GM11168 (cell line): ENCODE data around the gene RARA.
"Not testable (repeated sequence)": the region's sequence is repeated elsewhere in the genome, so short reads cannot be mapped to it uniquely, and the experiment has no call there.

Experiments used
- in situ Hi-C: fragments of 300-500 bp; cut with MboI; formaldehyde crosslinking; loops from one replicate; pipeline ENCODE4 v1.12.0; 2022; ENCODE audit warnings: low sequenced_read_pairs; ENCODE audit not compliant: unreplicated experiment

The RARA gene

DNA sequence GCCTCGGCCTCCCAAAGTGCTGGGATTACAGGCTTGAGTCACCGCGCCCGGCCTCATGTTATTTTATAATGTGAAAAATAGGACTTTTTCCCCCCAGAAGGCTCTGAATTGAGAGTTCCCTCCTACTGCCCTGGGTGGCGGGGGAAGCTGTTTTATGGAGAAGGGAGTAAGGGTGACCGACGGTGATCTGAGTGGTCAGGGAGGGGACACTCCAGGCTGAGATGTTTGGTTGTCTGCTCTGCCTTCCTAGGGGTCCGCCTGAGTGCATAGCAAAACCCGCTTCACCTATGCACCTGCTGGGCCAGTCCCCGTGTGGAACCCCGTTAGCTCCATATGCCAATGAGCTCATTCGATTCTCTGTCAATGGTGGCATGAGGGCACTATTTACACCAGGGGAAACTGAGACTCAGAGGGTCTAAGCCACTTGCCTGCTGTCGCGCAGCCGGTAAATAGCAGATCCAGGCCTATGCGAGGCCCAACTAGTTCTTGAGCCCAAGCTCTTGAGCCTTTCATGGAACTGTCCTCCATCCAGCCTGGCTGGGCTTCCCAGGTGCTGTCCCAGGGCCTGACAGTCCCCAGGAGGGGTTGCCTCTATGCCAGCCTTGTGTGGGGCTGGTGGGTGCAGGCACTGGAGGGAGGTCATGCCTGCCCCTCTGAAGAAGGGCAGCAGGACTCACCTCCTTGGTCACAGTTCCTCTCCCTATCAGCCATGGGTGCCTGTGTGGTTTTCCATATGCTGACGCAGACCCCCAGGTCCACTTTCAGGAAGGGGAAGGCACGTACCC is 57.3 kb downstream of the RARA start:
- in situ Hi-C loops = loop anchor here (10.0 kb wide), 1 partner anchor 169 kb away; no protein-coding TSS in a partner anchor

DNA sequence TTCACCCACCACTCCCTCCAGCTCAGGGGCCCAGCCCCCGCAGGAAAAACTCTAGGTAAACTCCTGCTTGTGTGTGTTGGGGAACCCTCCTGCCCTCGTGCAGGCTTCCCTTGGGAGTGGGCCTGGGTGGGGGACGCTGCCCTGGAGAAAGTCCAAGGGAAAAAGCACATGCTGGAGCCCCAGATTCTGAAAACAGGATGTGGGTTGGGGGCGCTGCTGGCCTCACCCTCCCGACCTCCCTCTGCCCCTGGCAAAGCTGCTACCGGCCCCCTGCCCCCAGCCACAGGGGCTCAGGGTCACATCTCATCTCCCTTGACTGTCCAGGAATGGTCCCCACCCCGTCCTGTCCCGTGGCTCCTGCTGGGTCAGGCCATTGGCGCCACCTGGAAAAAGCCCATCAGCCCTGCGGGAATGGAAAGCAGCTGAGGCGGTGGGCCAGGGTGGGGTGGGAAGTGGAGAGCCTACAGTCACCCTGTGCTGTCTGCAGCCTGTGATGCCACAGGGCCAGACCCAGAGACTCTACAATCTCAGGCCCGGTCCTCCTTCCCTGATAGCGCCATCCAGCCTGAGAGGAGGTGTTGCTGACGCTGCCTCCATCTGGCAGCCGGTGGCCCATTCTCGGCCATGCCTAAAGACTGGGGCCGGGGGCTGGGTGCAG is 58.0 kb downstream of the RARA start:
- in situ Hi-C loops = loop anchor here (10.0 kb wide), 1 partner anchor 168 kb away; no protein-coding TSS in a partner anchor

DNA sequence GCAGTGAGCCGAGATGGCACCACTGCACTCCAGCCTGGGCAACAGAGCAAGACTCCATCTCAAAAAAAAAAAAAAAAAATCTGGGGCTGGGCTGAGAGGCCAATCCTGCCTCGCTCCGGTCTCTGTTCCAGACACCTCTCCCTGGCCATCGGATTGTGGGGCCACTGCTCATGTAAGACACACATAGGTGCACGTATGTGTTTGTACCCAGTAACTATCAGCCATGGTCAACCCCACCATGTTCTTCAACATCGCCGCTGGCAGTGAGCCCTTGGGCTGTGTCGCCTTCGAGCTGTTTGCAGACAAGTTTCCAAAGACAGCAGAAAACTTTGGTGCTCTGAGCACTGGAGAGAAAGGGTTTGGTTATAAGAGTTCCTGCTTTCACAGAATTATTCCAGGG is 58.7 kb downstream of the RARA start:
- in situ Hi-C loops = loop anchor here (10.0 kb wide), 1 partner anchor 167 kb away; no protein-coding TSS in a partner anchor

DNA sequence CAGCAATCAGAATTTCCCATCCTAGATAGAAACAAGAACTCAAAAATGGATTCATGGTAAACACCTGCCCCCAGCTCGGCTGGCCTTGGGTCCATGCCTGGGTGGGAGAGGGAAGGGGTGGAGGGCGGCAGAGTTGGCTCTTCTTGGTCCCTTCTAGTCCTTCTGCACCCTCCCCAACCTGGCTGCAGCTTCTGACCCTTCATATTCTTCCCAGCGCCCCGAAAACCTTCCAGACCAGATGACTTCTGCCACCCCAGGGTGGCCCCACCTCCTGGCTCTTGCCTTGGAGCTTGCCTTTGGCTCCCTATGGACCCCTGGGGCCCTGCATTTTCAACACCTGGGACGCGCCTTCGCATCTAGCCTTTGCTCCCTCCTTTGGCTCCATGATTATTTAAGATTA is 60.9 kb downstream of the RARA start:
- in situ Hi-C loops = loop anchor here (10.0 kb wide), 1 partner anchor 165 kb away; no protein-coding TSS in a partner anchor

DNA sequence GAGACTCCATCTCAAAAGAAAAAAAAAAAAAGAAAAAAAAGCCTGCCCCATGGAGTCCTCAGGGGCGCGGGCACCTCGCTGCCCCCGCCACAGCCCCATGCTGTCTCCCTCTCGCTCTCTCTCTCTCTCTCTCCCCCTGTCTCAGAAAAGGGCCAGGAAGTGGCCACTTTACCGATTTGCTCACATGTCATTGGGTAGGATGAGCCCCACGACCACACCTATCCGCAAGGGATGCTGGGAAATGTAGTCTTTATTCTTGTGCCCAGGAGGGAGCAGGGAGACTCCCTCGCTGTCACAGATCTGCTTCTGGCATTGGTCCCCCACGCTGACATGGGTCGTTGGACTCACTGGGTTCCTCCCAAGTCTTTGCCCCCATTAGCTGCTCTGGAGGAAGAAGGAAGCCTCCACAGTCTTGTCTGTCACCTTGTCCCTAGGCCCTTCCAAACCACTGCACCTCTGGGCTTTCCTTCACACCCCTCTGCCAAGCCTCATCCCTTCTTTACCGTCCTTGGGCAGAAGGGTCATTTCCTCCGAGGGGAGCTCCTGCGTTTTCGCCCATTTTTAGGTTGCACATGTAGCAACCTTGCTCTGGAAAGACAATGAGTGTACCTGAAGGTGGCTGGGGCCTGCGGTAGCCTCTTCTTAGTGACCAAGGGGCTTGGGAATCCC is 62.4 kb downstream of the RARA start:
- in situ Hi-C loops = no loop called here

DNA sequence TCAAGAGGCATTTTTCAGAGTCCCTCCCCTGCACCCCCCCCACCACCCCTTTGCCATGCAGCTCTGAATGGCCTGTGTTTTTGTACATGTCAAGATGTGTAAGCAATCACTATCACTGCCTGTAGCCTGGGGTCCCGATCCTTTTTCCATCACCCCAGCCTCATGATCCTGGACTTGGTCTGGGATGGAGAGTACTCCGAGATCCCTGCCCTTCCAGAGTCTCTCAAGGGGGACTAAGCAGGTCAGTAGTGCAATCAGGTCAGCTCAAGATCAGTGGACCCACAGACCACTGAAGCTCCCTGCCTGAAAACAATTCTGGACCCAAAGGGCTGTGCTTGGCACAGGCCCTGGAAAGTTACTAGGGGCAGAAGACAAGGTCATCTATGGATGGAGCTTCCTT is 63.1 kb downstream of the RARA start:
- in situ Hi-C loops = no loop called here

DNA sequence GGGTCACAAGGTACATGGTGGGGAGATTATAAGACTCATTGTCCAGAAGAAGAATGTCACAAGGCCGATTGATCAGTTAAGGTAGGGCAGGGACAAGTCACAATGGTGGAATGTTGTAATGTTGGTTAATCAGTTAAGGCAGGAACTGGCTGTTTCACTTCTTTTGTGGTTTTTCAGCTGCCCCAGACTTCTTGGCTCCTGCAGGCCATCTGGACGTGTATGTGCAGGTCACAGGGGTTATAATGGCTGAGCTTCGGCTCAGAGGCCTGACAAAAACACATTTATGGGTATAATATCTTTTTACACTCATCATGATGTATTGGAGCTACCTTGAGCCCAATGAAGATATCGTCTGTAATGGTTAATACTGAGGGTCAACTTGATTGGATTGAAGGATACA is 63.7 kb downstream of the RARA start:
- in situ Hi-C loops = not testable (repeated sequence)

DNA sequence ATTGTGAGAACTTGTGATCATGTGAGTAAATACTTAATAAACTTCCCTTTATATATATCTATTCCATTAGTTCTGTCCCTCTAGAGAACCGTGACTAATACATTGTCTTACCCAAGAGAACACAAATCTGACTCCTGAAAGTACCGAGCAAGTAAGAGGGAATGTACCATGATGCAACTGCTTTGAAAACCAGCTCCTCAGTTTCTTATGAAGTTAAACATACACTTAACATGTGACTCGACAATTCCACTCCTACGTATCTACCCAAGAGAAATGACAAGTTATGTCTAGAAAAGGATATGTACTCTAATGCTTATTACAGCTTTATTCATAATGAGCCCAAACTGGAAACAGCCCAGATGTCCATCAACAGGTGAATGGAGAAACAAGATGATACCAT is 64.3 kb downstream of the RARA start:
- in situ Hi-C loops = no loop called here

DNA sequence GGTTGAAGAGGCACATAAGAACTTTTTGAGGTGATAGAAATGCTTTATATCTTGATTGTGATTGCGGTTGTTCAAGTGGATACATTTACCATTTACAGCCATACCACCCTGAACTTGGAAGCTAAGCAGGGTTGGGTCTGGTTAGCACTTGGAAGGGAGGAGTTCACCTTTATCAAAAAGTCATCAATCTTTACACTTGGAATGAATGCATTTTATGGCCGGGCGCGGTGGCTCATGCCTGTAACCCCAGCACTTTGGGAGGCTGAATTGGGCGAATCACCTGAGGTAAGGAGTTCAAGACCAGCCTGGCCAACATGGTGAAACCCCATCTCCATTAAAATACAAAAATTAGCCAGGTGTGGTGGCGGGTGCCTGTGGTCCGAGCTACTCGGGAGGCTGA is 65.0 kb downstream of the RARA start:
- in situ Hi-C loops = no loop called here

DNA sequence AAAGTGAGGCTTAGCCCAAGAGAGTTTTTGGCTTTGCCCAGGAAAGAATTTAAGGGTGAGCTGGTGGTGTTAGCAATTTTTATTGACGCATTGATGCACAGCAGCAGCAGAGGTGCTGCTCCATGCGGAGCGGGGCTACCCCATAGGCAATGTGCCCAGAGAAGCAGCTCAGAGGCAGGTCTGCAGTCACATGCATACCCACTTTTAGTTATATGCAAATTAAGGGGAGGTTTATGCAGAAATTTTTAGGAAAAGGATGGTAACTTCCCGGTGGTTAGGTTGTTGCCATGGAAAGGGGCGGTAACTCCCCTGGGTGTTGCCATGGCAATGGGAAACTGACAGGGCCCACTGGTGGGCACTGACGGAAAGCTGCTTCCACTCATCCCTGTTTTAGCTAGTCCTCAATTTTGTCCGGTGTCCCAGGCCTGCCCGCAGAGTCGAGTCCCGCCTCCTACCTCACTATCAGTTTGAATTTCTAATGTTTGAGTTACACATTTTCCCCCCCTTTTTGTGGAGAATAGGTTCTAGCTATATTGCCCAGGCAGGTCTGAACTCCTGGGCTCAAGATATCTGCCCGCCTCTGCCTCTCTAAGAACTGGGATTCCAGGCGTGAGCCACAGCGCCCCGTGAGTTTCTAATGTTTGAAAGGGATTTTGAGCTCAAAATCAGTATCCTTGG is 66.0 kb downstream of the RARA start:
- in situ Hi-C loops = no loop called here

DNA sequence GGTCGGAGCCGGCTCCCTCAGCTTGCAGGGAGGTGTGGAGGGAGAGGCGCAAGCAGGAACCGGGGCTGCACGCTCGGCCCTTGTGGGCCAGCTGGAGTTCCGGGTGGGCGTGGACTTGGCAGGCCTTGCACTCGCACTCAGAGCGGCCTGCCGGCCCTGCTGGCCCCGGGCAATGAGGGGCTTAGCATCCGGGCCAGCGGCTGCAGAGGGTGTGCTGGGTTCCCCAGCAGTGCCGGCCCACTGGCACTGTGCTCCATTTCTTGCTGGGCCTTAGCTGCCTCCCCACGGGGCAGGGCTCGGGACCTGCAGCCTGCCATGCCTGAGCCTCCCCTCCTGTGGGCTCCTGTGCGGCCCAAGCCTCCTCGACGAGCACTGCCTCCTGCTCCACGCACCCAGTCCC is 66.8 kb downstream of the RARA start:
- in situ Hi-C loops = not testable (repeated sequence)

DNA sequence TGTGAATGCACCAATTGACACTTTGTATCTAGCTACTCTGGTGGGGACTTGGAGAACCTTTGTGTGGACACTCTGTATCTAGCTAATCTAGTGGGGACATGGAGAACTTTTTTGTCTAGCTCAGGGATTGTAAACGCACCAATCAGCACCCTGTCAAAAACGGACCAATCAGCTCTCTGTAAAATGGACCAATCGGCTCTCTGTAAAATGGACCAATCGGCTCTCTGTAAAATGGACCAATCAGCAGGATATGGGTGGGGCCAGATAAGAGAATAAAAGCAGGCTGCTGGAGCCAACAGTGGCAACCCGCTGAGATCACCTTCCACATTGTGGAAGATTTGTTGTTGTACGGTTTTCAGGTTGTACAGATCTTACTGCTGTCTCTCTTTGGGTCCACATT is 67.6 kb downstream of the RARA start:
- in situ Hi-C loops = not testable (repeated sequence)

DNA sequence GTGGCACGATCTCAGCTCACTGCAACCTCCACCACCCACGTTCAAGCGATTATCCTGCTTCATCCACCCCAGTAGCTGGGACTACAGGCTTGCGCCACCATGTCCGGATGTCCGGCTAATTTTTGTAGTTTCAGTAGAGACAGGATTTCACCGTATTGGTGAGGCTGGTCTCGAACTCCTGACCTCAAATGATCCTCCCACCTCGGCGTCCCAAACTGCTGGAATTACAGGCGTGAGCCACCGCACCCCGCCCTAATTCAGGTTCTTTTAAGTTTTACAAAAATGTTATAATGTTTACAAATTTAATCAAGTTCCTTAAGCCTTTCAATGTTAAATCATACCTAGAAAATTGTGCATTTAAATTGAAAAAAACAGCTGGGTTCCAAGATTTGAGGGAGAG is 68.9 kb downstream of the RARA start:
- in situ Hi-C loops = no loop called here

DNA sequence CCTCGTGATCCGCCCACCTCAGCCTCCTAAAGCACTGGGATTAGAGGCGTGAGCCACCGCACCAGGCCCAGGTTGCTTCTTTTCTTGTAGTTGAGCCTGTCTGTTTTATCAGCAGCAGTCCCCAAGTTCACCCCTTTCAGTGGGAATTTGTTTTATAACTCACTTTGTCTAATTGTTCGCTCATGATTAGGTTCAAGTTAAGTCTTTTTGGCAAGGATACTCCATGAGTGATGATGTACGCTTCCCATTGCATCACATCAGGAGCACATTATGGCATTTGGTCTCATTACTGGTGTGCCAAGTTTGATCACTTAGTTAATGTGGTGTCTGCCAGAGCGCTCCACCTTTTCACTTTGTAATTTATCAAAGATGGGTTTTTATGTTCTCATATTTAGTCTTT is 70.0 kb downstream of the RARA start:
- in situ Hi-C loops = no loop called here

DNA sequence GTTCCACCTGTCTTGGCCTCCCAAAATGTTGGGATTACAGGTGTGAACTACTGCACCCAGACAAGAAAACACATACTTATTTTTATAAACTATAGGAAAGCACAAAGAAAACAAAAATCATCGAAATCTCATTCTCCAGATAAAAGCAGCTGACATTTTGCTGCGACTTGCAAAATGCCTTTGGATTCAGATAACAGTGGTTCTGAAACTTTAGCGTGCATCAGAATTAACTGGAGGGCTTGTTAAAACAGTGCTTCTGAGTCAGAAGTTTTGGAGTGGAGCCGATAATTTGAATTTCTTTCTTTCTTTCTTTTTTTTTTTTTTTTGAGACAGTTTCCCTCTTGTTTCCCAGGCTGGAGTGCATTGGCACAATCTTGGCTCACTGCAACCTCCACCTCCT is 73.3 kb downstream of the RARA start:
- in situ Hi-C loops = no loop called here

DNA sequence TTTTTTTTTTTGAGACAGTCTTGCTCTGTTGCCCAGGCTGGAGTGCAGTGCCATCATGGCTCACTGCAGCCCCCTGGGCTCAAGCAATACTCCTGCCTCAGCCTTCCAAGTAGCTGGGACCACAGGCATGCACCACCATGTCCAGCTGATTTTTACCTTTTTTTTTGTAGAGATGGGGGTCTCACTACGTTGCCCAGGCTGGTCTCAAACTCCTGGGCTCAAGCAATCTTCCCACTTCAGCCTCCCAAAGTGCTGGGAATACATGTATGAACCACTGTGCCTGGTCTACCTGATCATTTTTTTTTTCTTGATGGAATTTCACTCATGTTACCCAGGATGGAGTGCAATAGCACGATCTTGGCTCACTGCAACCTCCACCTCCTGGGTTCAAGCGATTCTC is 77.6 kb downstream of the RARA start:
- in situ Hi-C loops = not testable (repeated sequence)

DNA sequence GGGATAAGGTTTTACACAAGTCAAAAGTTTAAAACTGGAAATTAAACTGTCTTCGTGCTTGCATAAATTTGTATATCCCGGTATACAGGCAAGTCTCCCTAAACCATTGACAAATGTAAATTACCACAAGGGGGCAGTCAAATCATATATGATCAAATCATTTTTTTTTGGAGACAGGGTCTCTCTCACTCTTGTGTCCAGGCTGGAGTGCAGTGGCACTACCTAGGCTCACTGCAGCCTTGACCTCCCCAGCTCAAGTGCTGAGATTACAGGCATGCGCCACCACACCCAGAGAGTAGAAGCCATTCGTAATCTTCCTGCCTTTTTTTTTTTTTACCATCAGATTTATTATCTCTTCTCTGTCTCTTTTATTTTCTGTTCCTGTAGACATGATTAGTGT is 90.2 kb downstream of the RARA start:
- in situ Hi-C loops = no loop called here

DNA sequence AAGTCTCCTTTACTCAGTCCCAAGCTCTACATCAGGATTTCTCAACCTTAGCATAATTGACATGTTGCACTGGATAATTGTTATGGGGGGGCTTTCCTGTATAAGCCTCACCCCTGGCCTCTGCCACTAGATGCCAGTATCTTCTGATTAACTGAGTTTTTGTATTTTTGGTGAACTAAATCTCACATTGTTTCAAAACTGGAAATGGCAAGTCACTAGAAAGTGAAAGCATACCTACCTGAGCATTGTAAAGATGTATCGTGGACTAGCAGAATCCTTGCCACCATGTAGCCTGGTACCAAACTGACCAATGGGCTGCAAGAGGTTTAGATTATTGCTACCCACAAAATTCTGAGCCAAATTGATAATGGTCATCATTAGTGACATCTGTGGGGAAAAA is 93.7 kb downstream of the RARA start:
- in situ Hi-C loops = no loop called here

DNA sequence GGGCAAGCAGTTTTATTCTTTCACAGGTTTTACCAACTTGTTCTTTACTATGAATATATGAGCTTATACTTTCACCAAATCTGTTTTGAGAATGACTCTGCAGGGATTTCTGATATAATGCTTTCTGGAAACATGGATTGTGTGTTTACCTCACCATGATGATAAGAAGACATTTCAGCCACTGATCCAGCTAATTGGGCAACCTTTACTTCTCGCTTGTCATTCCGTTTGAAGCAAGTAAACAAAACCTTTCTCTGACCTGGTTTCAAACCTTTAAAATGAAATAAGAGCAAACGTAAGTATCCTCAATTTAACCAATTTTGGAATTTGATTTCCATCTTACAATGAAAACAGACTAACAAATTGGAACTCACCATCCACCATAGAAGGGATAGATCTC is 95.0 kb downstream of the RARA start:
- in situ Hi-C loops = no loop called here
